Neural cell (in vitro differentiated cells): Measurements from ENCODE around the gene PELI2.

Source experiments
- CTCF ChIP-seq: fragments of 450-650 bp; IDR thresholded peaks from 2 replicates; pipeline ENCODE4 v1.5.1; 2014; ENCODE audit warnings: antibody characterized with exemption, mild to moderate bottlenecking, moderate library complexity; ENCODE audit not compliant: poor library complexity, severe bottlenecking
- EP300 ChIP-seq: fragments of 450-650 bp; conservative IDR thresholded peaks from 2 replicates; pipeline ENCODE4 v1.6.1; 2014; ENCODE audit warnings: antibody characterized with exemption, mild to moderate bottlenecking, moderate library complexity; ENCODE audit not compliant: poor library complexity, severe bottlenecking
- EZH2 ChIP-seq: fragments of 200-600, 300-800 bp; shearing (Covaris generic), sonication (generic); IDR thresholded peaks from 2 replicates; pipeline ENCODE4 v1.6.1; 2014; ENCODE audit warnings: antibody characterized with exemption, low read length, borderline replicate concordance, mild to moderate bottlenecking; ENCODE audit not compliant: insufficient read depth, poor library complexity, severe bottlenecking
- POLR2AphosphoS5 ChIP-seq: IDR thresholded peaks from 2 replicates; pipeline ENCODE4 v1.6.1; 2012

DNA sequence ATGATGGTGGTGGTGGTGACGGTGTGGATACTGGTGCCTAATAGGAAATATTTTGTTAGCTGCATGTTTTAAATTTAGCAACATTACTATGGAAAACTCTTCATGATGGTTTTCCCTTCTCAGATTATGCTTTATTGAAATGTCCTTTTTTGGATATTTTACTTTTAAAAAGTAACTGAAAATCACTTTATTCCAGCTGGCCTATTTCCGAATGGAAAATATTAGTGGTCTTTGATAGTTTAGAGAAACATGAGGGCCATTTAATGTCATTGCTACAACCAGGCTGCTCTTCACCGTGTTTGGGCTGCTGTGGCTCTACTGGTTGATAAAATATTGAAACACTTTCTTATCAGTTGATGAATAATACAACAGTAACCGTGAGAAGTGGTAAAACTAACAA, 64.2 kb downstream of the PELI2 start:
- no peak for TF ChIP-seq CTCF
- no peak for TF ChIP-seq EP300
- no peak for TF ChIP-seq POLR2AphosphoS5
- no peak for TF ChIP-seq EZH2
